HepG2 (cell line): ENCODE measurements around the gene NCKIPSD. TPM values are rescaled to one million over a fixed set of nuclear protein-coding genes. Genes with fewer than 3 reads are reported as not detected.

Experiments used
- AGO2 ChIP-seq: fragments of 200-400 bp; formaldehyde crosslinking; optimal IDR thresholded peaks from 2 replicates; pipeline ENCODE3; 2017; ENCODE audit warnings: mild to moderate bottlenecking, low read depth, low read length, moderate library complexity
- HNRNPUL1 ChIP-seq: fragments of 200-400 bp; formaldehyde crosslinking; IDR thresholded peaks from 2 replicates; pipeline ENCODE4 v1.6.1; 2017; ENCODE audit warnings: low read depth, mild to moderate bottlenecking, low read length, moderate library complexity
- HOXA3 ChIP-seq: sonication (generic); formaldehyde crosslinking; IDR thresholded peaks from 2 replicates; pipeline ENCODE4 v1.5.0; 2020; ENCODE audit warnings: missing genetic modification reagents
- KDM2A ChIP-seq: sonication (generic); formaldehyde crosslinking; IDR thresholded peaks from 2 replicates; pipeline ENCODE4 v1.4.0; 2020; ENCODE audit warnings: low read depth, missing genetic modification reagents, borderline replicate concordance
- NFKB2 ChIP-seq: sonication (generic); formaldehyde crosslinking; IDR thresholded peaks from 2 replicates; pipeline ENCODE4 v1.4.0; 2020; ENCODE audit warnings: missing genetic modification reagents, borderline replicate concordance
- POLR2AphosphoS5 ChIP-seq: IDR thresholded peaks from 2 replicates; pipeline ENCODE4 v1.6.1; 2012; ENCODE audit warnings: low read depth, low read length
- RFX5 ChIP-seq: IDR thresholded peaks from 2 replicates; pipeline ENCODE4 v1.6.1; 2011; ENCODE audit warnings: low read depth, low read length, improper control_type of control experiment
- RFXANK ChIP-seq: IDR thresholded peaks from 2 replicates; pipeline ENCODE4 v1.6.1; 2016
- THAP8 ChIP-seq: sonication (generic); formaldehyde crosslinking; IDR thresholded peaks from 2 replicates; pipeline ENCODE4 v1.5.1; 2020; ENCODE audit warnings: missing genetic modification reagents, mild to moderate bottlenecking, borderline replicate concordance
- ZNF230 ChIP-seq: sonication (generic); formaldehyde crosslinking; IDR thresholded peaks from 2 replicates; pipeline ENCODE4 v1.4.0; 2020; ENCODE audit warnings: mild to moderate bottlenecking, missing genetic modification reagents
- ZNF570 ChIP-seq: sonication (generic); formaldehyde crosslinking; IDR thresholded peaks from 2 replicates; pipeline ENCODE4 v1.4.0; 2020; ENCODE audit warnings: mild to moderate bottlenecking, missing genetic modification reagents, borderline replicate concordance
- ZNF678 ChIP-seq: sonication (generic); formaldehyde crosslinking; IDR thresholded peaks from 2 replicates; pipeline ENCODE4 v1.4.0; 2020; ENCODE audit warnings: mild to moderate bottlenecking, missing genetic modification reagents
- ZNF704 ChIP-seq: sonication (generic); formaldehyde crosslinking; IDR thresholded peaks from 2 replicates; pipeline ENCODE4 v1.8.1; 2023; ENCODE audit warnings: mild to moderate bottlenecking, inconsistent platforms, moderate library complexity, missing genetic modification reagents, borderline replicate concordance
- polyA plus RNA-seq, 8 experiments: library from polyadenylated mRNA; depleted of rRNA in 3 of 8; stranded (reverse) in 7 of 8; unstranded in 1 of 8; fragments of >200 nt; fragmentation: Illumina TruSeq in 4 of 8; extraction: Trizol in 4 of 8; gene quantifications; 2 replicates each; pipeline versions ENCODE4 v1.2.1 to v1.2.3, GENCODE V29; 2011 to 2016; ENCODE audit warnings: low read depth in 4 of 8, missing spikeins in 1 of 8, mixed read lengths in 1 of 8; ENCODE audit not compliant: insufficient read depth in 1 of 8
- total RNA-seq, 5 experiments: library from RNA; depleted of rRNA; stranded (reverse); fragments of >200 nt; fragmentation: Illumina TruSeq; extraction: Trizol; gene quantifications; 2 replicates each; pipeline ENCODE4 v1.2.3, GENCODE V29; 2016; ENCODE audit warnings: low read depth in 1 of 5

Gene NCKIPSD
- total and polyA plus RNA-seq, 2 of the 13 experiments (the other 11 are each of a cell fraction or from before 2014, with no cell fraction given), result 13.5 to 35.2 TPM

- TF ChIP-seq ZNF678 (CRISPR knock-in tag), result 0 out of 2 replicates have a peak, but pooled peaks have one; percentile 28
- TF ChIP-seq THAP8 (CRISPR knock-in tag), result no peak
- peak; percentile 85 for TF ChIP-seq HOXA3
- no peak for TF ChIP-seq ZNF230
- TF ChIP-seq AGO2, result peak; percentile 18
- TF ChIP-seq POLR2AphosphoS5, result peak; percentile 44
- TF ChIP-seq ZNF704 (CRISPR knock-in tag), result no peak
- TF ChIP-seq NFKB2 (CRISPR knock-in tag), result 0 out of 2 replicates have a peak, but pooled peaks have one; percentile 9
- 0 out of 2 replicates have a peak, but pooled peaks have one; percentile 74 for TF ChIP-seq ZNF570
- TF ChIP-seq RFXANK, result no peak
- no peak for TF ChIP-seq RFX5
- TF ChIP-seq HNRNPUL1, result no peak
- peak; percentile 65; the same call in 1 of the 2 replicates for TF ChIP-seq KDM2A (CRISPR knock-in tag)
- TF ChIP-seq, all 625 proteins: peak for 46
These were observed 22.8 kb downstream of the NCKIPSD start, which contains the start of gene CELSR3 (continued) for GRCh38 chr3:48662753-48663488.
